Lower leg skin (tissue), 4 donors: ENCODE results near the gene MLH1. TPM values are rescaled to one million over a fixed set of nuclear protein-coding genes. Genes with fewer than 3 reads are reported as not detected.
"Not testable (repeated sequence)": the region's sequence is repeated elsewhere in the genome, so short reads cannot be mapped to it uniquely, and the experiment has no call there.

Experiments used
- DNase-seq, 2 donors: peaks; one replicate each; pipeline ENCODE4 v3.0.0-alpha.2; 2019; ENCODE audit warnings: low spot score in 2 of 2
- H3K4me3 ChIP-seq: fragments of 200-600 bp; sonication (generic); 2 replicates; pipeline ENCODE4 v1.5.1; 2017; ENCODE audit warnings: mild to moderate bottlenecking, low read depth; ENCODE audit not compliant: poor library complexity, severe bottlenecking
- CTCF ChIP-seq, 3 donors: fragments of 450-650 bp; IDR thresholded peaks; one replicate each; pipeline ENCODE4 v1.5.1; 2016; ENCODE audit warnings: antibody characterized with exemption in 3 of 3, mild to moderate bottlenecking in 3 of 3, moderate library complexity in 2 of 3
- POLR2A ChIP-seq, 2 donors: fragments of 450-650 bp; IDR thresholded peaks; one replicate each; pipeline ENCODE4 v1.6.1; 2016 to 2017; ENCODE audit warnings: antibody characterized with exemption in 2 of 2, mild to moderate bottlenecking in 1 of 2, moderate library complexity in 1 of 2
- WGBS, 2 donors: methylation state at CpG; one replicate each; pipeline ENCODE4 v1.1.5; 2018; 5-methylcytosine and 5-hydroxymethylcytosine counted together
- intact Hi-C: fragments of 100-400 bp; cut with DNase I; formaldehyde crosslinking; loops from one replicate; pipeline ENCODE4 v1.15.0; 2023; ENCODE audit warnings: low total_unique reads
- total RNA-seq, 4 donors: library from RNA; depleted of rRNA; stranded (reverse); fragments of >200 nt; gene quantifications; one replicate each; pipeline ENCODE4 v1.1.0, GENCODE V29; 2016

Gene MLH1
- total RNA-seq, 4 donors from 2014 or later: 16.6 to 26.5 (median 20.8) TPM

- TF ChIP-seq POLR2A (IDR thresholded peaks at IDR 0.05): no peak
- TF ChIP-seq CTCF (IDR thresholded peaks at IDR 0.05): no peak
- 85 to 87% methylated on average over 1 of the region's 1 CpG for WGBS, 2 donors
- intact Hi-C loops: no loop called here
- no peak overlapping the region for H3K4me3 ChIP-seq
- DNase-seq: no peak
Observed at GRCh38 chr3:37040231-37040630, 46.9 kb downstream of the MLH1 start.

- TF ChIP-seq POLR2A (IDR thresholded peaks at IDR 0.05): no peak
- no peak for TF ChIP-seq CTCF (IDR thresholded peaks at IDR 0.05)
- H3K4me3 ChIP-seq: no peak overlapping the region
- intact Hi-C loops: no loop called here
- DNase-seq: no peak
- WGBS, 2 donors: 33 to 43% methylated on average over 1 of the region's 1 CpG
Observed at GRCh38 chr3:37041546-37042195, 48.4 kb downstream of the MLH1 start.

DNA sequence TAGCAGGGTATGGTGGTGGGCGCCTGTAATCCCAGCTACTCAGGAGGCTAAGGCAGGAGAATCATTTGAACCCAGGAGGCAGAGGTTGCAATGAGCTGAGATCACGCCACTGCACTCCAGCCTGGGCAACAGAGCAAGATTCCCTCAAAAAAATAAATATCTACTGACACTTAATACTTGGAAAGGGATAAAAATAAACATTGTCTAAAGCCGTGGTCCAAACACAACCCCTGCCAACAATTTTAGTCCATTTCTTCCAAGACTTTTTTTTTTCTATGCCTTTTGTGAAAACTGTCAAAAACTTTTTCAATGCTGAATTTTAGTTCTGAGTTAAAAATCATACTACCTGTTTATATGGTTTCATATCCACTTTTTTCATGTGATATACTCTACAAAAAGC, 49.4 kb downstream of the MLH1 start:
- intact Hi-C loops, DNase-seq, H3K4me3 ChIP-seq: not testable (repeated sequence)
- 68 to 70% methylated on average over 3 of the region's 3 CpGs for WGBS, 2 donors

- 87 to 90% methylated on average over 1 of the region's 1 CpG for WGBS, 2 donors
- intact Hi-C loops: no loop called here
- DNase-seq: no peak
- H3K4me3 ChIP-seq: no peak overlapping the region
- TF ChIP-seq CTCF (IDR thresholded peaks at IDR 0.05): no peak
- no peak for TF ChIP-seq POLR2A (IDR thresholded peaks at IDR 0.05)
Observed at GRCh38 chr3:37050282-37050681, 57.0 kb downstream of the MLH1 start.

- DNase-seq: no peak
- TF ChIP-seq POLR2A (IDR thresholded peaks at IDR 0.05) (no peak), CTCF (IDR thresholded peaks at IDR 0.05) (no peak)
- intact Hi-C loops: no loop called here
- H3K4me3 ChIP-seq: no peak overlapping the region
Observed at GRCh38 chr3:37052860-37053259, 59.5 kb downstream of the MLH1 start.

GRCh38 chr3:37053337-37053736, 60.0 kb downstream of the MLH1 start:
- 59 to 62% methylated on average over 6 of the region's 6 CpGs for WGBS, 2 donors
- intact Hi-C loops: no loop called here
- no peak overlapping the region for H3K4me3 ChIP-seq
- DNase-seq: no peak
- TF ChIP-seq CTCF (IDR thresholded peaks at IDR 0.05): no peak
